GM12878 (cell line): ENCODE measurements around the gene NR2F2. TPM values are rescaled to one million over a fixed set of nuclear protein-coding genes. Genes with fewer than 3 reads are reported as not detected.

Experiments used
- CEBPB ChIP-seq, 2 experiments: fragments of 150-350 bp in 1 of 2; IDR thresholded peaks; 2 replicates each; pipeline ENCODE4 v1.6.1; 2012 to 2014; ENCODE audit warnings: low read depth in 2 of 2, low read length in 2 of 2, borderline replicate concordance in 1 of 2, inconsistent platforms in 1 of 2
- CREB1 ChIP-seq: IDR thresholded peaks from 2 replicates; pipeline ENCODE4 v1.6.1; 2012; ENCODE audit warnings: low read depth, mild to moderate bottlenecking, inconsistent platforms
- IRF5 ChIP-seq: fragments of 450-650 bp; IDR thresholded peaks from 2 replicates; pipeline ENCODE4 v1.6.1; 2017; ENCODE audit warnings: borderline replicate concordance
- POLR2AphosphoS5 ChIP-seq: IDR thresholded peaks from 2 replicates; pipeline ENCODE4 v1.6.1; 2011; ENCODE audit warnings: mild to moderate bottlenecking, low read length, inconsistent platforms
- polyA plus RNA-seq, 11 experiments: library from polyadenylated mRNA; depleted of rRNA in 4 of 11; unstranded in 6 of 11; stranded (reverse) in 5 of 11; fragments of >200 nt; fragmentation: Nextera tagmentation in 4 of 11; fragmentation: Illumina TruSeq in 1 of 11; extraction: Ambion mirVana in 4 of 11; extraction: Trizol in 1 of 11; gene quantifications; 1 replicate in 1 of 11; 2 replicates in 10 of 11; pipeline versions ENCODE4 v1.2.1 to v1.2.3, GENCODE V29; 2011 to 2016; ENCODE audit warnings: inconsistent platforms in 2 of 11, missing spikeins in 2 of 11, low read depth in 1 of 11
- total RNA-seq, 4 experiments: library from RNA; depleted of rRNA in 3 of 4; stranded (reverse); fragments of >200 nt in 3 of 4; fragmentation: Illumina TruSeq in 1 of 4; extraction: Trizol in 1 of 4; gene quantifications; 2 replicates each; pipeline versions ENCODE4 v1.2.1 to v1.2.3, GENCODE V29; 2013 to 2021
- TF ChIP-seq, protein P1 (sequence below): fragments of 450-650 bp; IDR thresholded peaks from 2 replicates; pipeline ENCODE4 v1.6.1; 2018; ENCODE audit warnings: mild to moderate bottlenecking, low read depth, moderate library complexity; ENCODE audit not compliant: partially characterized antibody
- TF ChIP-seq, protein P2 (sequence below): IDR thresholded peaks from 2 replicates; pipeline ENCODE4 v1.6.1; 2011; ENCODE audit warnings: borderline replicate concordance, low read depth, mild to moderate bottlenecking, moderate library complexity, mixed read lengths, low read length; ENCODE audit not compliant: insufficient read depth; ENCODE audit errors: extremely low read length

The NR2F2 gene
- total and polyA plus RNA-seq, 10 of the 15 experiments (the other 5 are each of a cell fraction or from before 2014, with no cell fraction given) = 1.1 to 10.1 (median 3.2) TPM

- no peak for TF ChIP-seq IRF5
- TF ChIP-seq, protein P1, sequence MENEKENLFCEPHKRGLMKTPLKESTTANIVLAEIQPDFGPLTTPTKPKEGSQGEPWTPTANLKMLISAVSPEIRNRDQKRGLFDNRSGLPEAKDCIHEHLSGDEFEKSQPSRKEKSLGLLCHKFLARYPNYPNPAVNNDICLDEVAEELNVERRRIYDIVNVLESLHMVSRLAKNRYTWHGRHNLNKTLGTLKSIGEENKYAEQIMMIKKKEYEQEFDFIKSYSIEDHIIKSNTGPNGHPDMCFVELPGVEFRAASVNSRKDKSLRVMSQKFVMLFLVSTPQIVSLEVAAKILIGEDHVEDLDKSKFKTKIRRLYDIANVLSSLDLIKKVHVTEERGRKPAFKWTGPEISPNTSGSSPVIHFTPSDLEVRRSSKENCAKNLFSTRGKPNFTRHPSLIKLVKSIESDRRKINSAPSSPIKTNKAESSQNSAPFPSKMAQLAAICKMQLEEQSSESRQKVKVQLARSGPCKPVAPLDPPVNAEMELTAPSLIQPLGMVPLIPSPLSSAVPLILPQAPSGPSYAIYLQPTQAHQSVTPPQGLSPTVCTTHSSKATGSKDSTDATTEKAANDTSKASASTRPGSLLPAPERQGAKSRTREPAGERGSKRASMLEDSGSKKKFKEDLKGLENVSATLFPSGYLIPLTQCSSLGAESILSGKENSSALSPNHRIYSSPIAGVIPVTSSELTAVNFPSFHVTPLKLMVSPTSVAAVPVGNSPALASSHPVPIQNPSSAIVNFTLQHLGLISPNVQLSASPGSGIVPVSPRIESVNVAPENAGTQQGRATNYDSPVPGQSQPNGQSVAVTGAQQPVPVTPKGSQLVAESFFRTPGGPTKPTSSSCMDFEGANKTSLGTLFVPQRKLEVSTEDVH = no peak
- TF ChIP-seq, protein P2, sequence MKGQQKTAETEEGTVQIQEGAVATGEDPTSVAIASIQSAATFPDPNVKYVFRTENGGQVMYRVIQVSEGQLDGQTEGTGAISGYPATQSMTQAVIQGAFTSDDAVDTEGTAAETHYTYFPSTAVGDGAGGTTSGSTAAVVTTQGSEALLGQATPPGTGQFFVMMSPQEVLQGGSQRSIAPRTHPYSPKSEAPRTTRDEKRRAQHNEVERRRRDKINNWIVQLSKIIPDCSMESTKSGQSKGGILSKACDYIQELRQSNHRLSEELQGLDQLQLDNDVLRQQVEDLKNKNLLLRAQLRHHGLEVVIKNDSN = no peak
- TF ChIP-seq CEBPB (IDR thresholded peaks at IDR 0.05; ENCODE audit: borderline replicate concordance in 1 of 2, low read depth in 2 of 2, low read length in 2 of 2) = no peak
- TF ChIP-seq POLR2AphosphoS5 = no peak
- no peak for TF ChIP-seq CREB1
These were observed 2.9 kb downstream of the NR2F2 start (continued) for GRCh38 chr15:96333131-96334016.
